ENCODE data around the gene TNRC18.

TNRC18 gene

GRCh38 chr7:5300366-5300765 is 123.3 kb downstream of the TNRC18 start (continued):
- no peak for TF ChIP-seq ZSCAN30 (tag by site-specific recombination; IDR thresholded peaks at IDR 0.05)
- TF ChIP-seq PRDM2 (tag by site-specific recombination; IDR thresholded peaks at IDR 0.05; ENCODE audit: borderline replicate concordance), result no peak
- TF ChIP-seq ZNF311 (tag by site-specific recombination; IDR thresholded peaks at IDR 0.05; ENCODE audit: borderline replicate concordance), result no peak
- no peak for TF ChIP-seq SETDB1 (IDR thresholded peaks at IDR 0.05; ENCODE audit: insufficient read length, low read length)
- no peak for TF ChIP-seq ZNF184 (tag by site-specific recombination; IDR thresholded peaks at IDR 0.05)

- H3K36me3 ChIP-seq (ENCODE audit: control insufficient read depth in 2 of 2, insufficient read depth in 1 of 2, low read length in 2 of 2), result peaks cover 0 to 15% of the 10 kb centered on the region in 2 experiments; a peak in 2 of 3 replicates
- H3K4me1 ChIP-seq (ENCODE audit: control insufficient read depth, insufficient read depth, low read length), result no peaks in the 10 kb centered on the region
- ChIA-PET CTCF (no interaction called here), POLR2A (interaction anchor here (0.6 kb wide), 1 partner anchor 121 kb away, joined by 3 read pairs; no protein-coding TSS in a partner anchor)
- no peak overlapping the region for H3K4me3 ChIP-seq (ENCODE audit: low read depth, low read length)
- no peak overlapping the region for H3K27ac ChIP-seq (ENCODE audit: extremely low read depth, low read depth, low read length)
- TF ChIP-seq ZNF280C (tag by site-specific recombination; IDR thresholded peaks at IDR 0.05) (no peak), KLF1 (tag by site-specific recombination; IDR thresholded peaks at IDR 0.05) (peak; percentile 83), ZNF239 (tag by site-specific recombination; IDR thresholded peaks at IDR 0.05) (no peak)
- H3K9me3 ChIP-seq (ENCODE audit: control insufficient read depth, insufficient read depth, low read depth, low read length), result no peaks in the 10 kb centered on the region
These were observed 126.9 kb downstream of the TNRC18 start for GRCh38 chr7:5296611-5297226.

- CTCF ChIA-PET, result no interaction called here
- H3K27ac ChIP-seq (ENCODE audit: extremely low read depth, low read depth, low read length), result no peak overlapping the region
- no peaks in the 10 kb centered on the region for H3K9me3 ChIP-seq (ENCODE audit: control insufficient read depth, insufficient read depth, low read depth, low read length)
- peaks cover 0 to 20% of the 10 kb centered on the region in 2 experiments; a peak in 2 of 3 replicates for H3K36me3 ChIP-seq (ENCODE audit: control insufficient read depth in 2 of 2, insufficient read depth in 1 of 2, low read length in 2 of 2)
- TF ChIP-seq KLF1 (tag by site-specific recombination; IDR thresholded peaks at IDR 0.05) (peak; percentile 58; the same call in 1 of the 2 replicates), PRDM4 (tag by site-specific recombination; IDR thresholded peaks at IDR 0.05) (no peak)
- H3K4me3 ChIP-seq (ENCODE audit: low read depth, low read length), result no peak overlapping the region
- POLR2A ChIA-PET, result no interaction called here
- H3K4me1 ChIP-seq (ENCODE audit: control insufficient read depth, insufficient read depth, low read length), result no peaks in the 10 kb centered on the region
These were observed 127.5 kb downstream of the TNRC18 start for GRCh38 chr7:5296015-5296610.

All from HEK293 (cell line).